ENCODE data around the gene PUDP. TPM values are rescaled to one million over a fixed set of nuclear protein-coding genes. Genes with fewer than 3 reads are reported as not detected.
A peak's percentile ranks its signal among the peaks of the same experiment; 100 is the strongest.
"Not testable (repeated sequence)": the region's sequence is repeated elsewhere in the genome, so short reads cannot be mapped to it uniquely, and the experiment has no call there.

The PUDP gene
- total RNA-seq, 2 experiments from 2014 or later: 16.3 to 19.1 TPM

- Mint-ChIP-seq H3K4me3 (no peak overlapping the region), H3K36me3 (peaks cover 14% of the 10 kb centered on the region), H3K4me1 (peaks cover 15% of the 10 kb centered on the region), H3K27me3 (no peaks in the 10 kb centered on the region), H3K9me3 (ENCODE audit: low read depth) (no peaks in the 10 kb centered on the region), H3K27ac (peak overlapping the region; percentile 74)
- no peak for DNase-seq
- ATAC-seq: no peak
- CTCF ChIA-PET: no interaction called here
Measured at GRCh38 chrX:7110821-7111276, 37.1 kb downstream of the PUDP start.

DNA sequence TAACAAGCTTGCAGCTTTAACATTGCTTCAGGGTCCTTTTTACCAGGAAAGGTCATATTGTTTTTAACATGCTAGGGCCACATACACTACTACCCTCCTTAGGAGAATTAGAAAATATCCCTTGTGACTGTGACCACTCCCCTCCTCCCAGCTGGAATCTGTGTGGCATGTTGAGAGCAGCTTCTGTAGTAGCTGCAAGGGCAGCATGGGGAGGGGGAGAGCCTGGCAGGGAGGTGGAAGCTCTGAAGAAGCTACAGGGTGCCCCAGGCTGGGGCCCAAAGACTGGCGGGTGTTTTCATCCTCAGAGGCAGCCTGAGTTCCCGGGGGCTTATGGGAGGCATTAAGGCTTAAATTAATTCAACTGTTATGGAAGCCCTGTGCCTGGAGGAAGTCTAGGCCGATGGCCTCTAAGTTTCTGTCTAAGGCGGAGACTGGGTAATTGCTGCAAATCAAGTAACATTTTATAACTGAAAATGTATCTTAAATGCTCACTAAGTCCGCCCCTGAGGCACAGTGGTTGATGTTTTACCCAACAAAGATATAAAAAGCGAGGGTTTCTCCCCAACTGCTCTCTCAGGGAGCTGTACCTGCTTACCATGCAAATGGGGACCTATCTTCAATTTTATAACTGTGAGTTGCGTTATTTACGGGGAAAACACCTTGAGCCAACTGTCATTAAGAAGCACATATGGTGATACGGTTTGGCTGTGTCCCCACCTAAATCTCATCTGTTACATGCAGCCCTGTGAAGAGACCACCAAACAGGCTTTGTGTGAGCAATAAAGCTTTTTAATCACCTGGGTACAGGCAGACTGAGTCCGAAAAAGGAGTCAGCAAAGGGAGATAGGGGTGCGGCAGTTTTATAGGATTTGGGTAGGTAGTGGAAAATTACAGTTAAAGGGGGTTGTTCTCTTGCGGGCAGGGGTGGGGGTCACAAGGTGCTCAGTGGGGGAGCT, 37.8 kb downstream of the PUDP start:
- Mint-ChIP-seq H3K27ac (peak overlapping the region; percentile 74), H3K27me3 (no peaks in the 10 kb centered on the region), H3K36me3 (peaks cover 16% of the 10 kb centered on the region), H3K9me3 (ENCODE audit: low read depth) (no peaks in the 10 kb centered on the region), H3K4me3 (no peak overlapping the region), H3K4me1 (peaks cover 13% of the 10 kb centered on the region)
- DNase-seq: no peak
- no peak for ATAC-seq
- CTCF ChIA-PET: no interaction called here

DNA sequence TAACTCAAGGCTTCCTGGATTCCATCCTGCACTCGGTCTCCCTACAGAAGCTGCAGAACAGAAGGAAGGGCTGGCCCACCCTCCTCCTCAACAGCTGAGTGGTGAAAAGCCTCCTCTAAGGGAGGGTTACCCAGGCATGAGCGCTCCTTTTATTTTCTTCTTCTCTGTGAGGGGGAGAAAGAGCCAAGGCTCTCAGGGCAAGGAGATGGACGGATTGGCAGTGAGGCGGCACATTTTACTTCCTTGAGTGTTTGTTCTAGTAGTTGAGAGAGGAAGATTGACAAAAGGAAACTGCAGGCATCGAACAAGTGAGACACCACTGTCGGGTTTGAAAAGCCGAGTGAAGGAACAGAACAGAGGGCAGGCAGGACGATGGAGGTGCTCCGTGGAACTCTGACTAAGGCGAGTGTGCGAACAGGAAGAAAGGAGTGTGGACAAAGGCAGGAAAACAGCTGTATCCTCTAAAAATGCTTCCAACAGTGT, 38.9 kb downstream of the PUDP start:
- no peak overlapping the region for H3K27ac Mint-ChIP-seq

GRCh38 chrX:7108030-7108429, 39.9 kb downstream of the PUDP start:
- CTCF ChIA-PET: no interaction called here
- H3K4me1 Mint-ChIP-seq: peaks cover 13% of the 10 kb centered on the region
- no peak for DNase-seq
- H3K4me3 Mint-ChIP-seq: no peak overlapping the region
- no peaks in the 10 kb centered on the region for H3K9me3 Mint-ChIP-seq (ENCODE audit: low read depth)
- peaks cover 21% of the 10 kb centered on the region for H3K36me3 Mint-ChIP-seq
- no peak for ATAC-seq
- no peaks in the 10 kb centered on the region for H3K27me3 Mint-ChIP-seq
- H3K27ac Mint-ChIP-seq: no peak overlapping the region

More for the DNA sequence above, 38.9 kb downstream of the PUDP start:
- Mint-ChIP-seq H3K4me3 (no peak overlapping the region), H3K36me3 (peaks cover 19% of the 10 kb centered on the region), H3K9me3 (ENCODE audit: low read depth) (no peaks in the 10 kb centered on the region), H3K27me3 (no peaks in the 10 kb centered on the region), H3K4me1 (peaks cover 13% of the 10 kb centered on the region)
- CTCF ChIA-PET: no interaction called here
- ATAC-seq (no peak), DNase-seq (no peak)

- no peaks in the 10 kb centered on the region for H3K27me3 Mint-ChIP-seq
- no peaks in the 10 kb centered on the region for H3K9me3 Mint-ChIP-seq (ENCODE audit: low read depth)
- CTCF ChIA-PET: no interaction called here
- DNase-seq (no peak), ATAC-seq (no peak)
- H3K4me3 Mint-ChIP-seq: no peak overlapping the region
- H3K27ac Mint-ChIP-seq: no peak overlapping the region
- H3K4me1 Mint-ChIP-seq: peaks cover 13% of the 10 kb centered on the region
- H3K36me3 Mint-ChIP-seq: peaks cover 27% of the 10 kb centered on the region
Measured at GRCh38 chrX:7106649-7107048, 41.3 kb downstream of the PUDP start.

GRCh38 chrX:7102119-7102518, 45.8 kb downstream of the PUDP start:
- peaks cover 23% of the 10 kb centered on the region for H3K36me3 Mint-ChIP-seq
- H3K9me3 Mint-ChIP-seq (ENCODE audit: low read depth): no peaks in the 10 kb centered on the region
- ATAC-seq: no peak
- H3K4me1 Mint-ChIP-seq: no peaks in the 10 kb centered on the region
- no peaks in the 10 kb centered on the region for H3K27me3 Mint-ChIP-seq
- H3K27ac Mint-ChIP-seq: no peak overlapping the region
- DNase-seq: no peak
- CTCF ChIA-PET: no interaction called here
- no peak overlapping the region for H3K4me3 Mint-ChIP-seq

GRCh38 chrX:7100022-7100421, 47.9 kb downstream of the PUDP start:
- DNase-seq (no peak), ATAC-seq (no peak)
- CTCF ChIA-PET: no interaction called here
- no peak overlapping the region for H3K27ac Mint-ChIP-seq
- no peaks in the 10 kb centered on the region for H3K27me3 Mint-ChIP-seq
- no peaks in the 10 kb centered on the region for H3K4me1 Mint-ChIP-seq
- H3K9me3 Mint-ChIP-seq (ENCODE audit: low read depth): no peaks in the 10 kb centered on the region
- peaks cover 23% of the 10 kb centered on the region for H3K36me3 Mint-ChIP-seq
- no peak overlapping the region for H3K4me3 Mint-ChIP-seq

DNA sequence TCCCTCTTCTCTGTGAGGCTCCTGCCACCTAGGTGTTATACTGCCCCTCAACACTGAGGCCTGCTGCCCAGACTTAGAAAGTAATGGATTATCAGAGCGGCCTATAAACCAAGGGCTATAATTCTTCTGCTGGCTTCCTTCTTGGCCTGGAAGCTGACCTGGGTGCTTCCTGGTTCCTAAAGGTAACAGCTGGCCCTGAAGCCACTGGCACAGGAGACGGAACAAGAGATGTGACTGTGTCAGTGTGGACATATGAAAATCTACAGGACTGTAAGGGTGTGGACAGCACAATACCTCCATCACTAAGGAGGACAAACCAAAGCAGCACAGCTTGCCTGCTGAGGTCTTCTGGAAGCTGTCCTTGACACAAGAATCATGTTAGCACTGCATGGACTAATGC, 52.3 kb downstream of the PUDP start:
- H3K4me1 Mint-ChIP-seq; CTCF ChIA-PET; ATAC-seq; H3K4me3 Mint-ChIP-seq; H3K27ac Mint-ChIP-seq; H3K36me3 Mint-ChIP-seq; H3K27me3 Mint-ChIP-seq; DNase-seq; H3K9me3 Mint-ChIP-seq (ENCODE audit: low read depth): not testable (repeated sequence)

DNA sequence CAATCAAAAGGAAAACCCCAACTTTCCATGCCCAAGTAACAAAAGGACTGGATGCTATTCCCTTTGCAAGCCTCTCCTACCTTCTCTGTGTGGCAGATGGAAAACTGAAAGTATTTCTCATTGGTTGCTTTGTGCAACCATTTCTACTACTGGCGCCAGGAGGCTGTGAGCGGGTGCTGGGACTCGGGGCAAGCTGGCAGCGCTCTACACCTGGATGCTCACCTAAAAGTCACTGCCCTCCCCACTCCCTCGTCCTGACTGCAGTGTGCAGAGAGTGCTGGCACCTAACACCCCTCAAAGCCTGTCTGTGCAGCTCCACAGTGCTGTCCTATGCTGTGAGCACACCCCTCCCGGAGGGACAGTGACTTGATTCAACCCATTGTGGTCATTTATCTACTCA, 54.6 kb downstream of the PUDP start:
- no peak overlapping the region for H3K4me3 Mint-ChIP-seq
- no peak for ATAC-seq
- no peak for DNase-seq
- H3K9me3 Mint-ChIP-seq (ENCODE audit: low read depth): no peaks in the 10 kb centered on the region
- peaks cover 16% of the 10 kb centered on the region for H3K4me1 Mint-ChIP-seq
- H3K36me3 Mint-ChIP-seq: peaks cover 2% of the 10 kb centered on the region
- H3K27ac Mint-ChIP-seq: no peak overlapping the region
- no peaks in the 10 kb centered on the region for H3K27me3 Mint-ChIP-seq
- CTCF ChIA-PET: no interaction called here

GRCh38 chrX:7092543-7092942, 55.4 kb downstream of the PUDP start:
- no peaks in the 10 kb centered on the region for H3K9me3 Mint-ChIP-seq (ENCODE audit: low read depth)
- ATAC-seq (no peak), DNase-seq (no peak)
- CTCF ChIA-PET: no interaction called here
- no peaks in the 10 kb centered on the region for H3K27me3 Mint-ChIP-seq
- no peak overlapping the region for H3K4me3 Mint-ChIP-seq
- peaks cover 2% of the 10 kb centered on the region for H3K36me3 Mint-ChIP-seq
- H3K27ac Mint-ChIP-seq: no peak overlapping the region
- H3K4me1 Mint-ChIP-seq: peaks cover 16% of the 10 kb centered on the region

GRCh38 chrX:7091923-7092322, 56.0 kb downstream of the PUDP start:
- H3K9me3 Mint-ChIP-seq (ENCODE audit: low read depth): no peaks in the 10 kb centered on the region
- peaks cover 2% of the 10 kb centered on the region for H3K36me3 Mint-ChIP-seq
- DNase-seq (no peak), ATAC-seq (no peak)
- CTCF ChIA-PET: no interaction called here
- peaks cover 18% of the 10 kb centered on the region for H3K4me1 Mint-ChIP-seq
- H3K27me3 Mint-ChIP-seq: no peaks in the 10 kb centered on the region
- no peak overlapping the region for H3K4me3 Mint-ChIP-seq
- H3K27ac Mint-ChIP-seq: no peak overlapping the region

- DNase-seq (no peak), ATAC-seq (no peak)
- Mint-ChIP-seq H3K36me3 (no peaks in the 10 kb centered on the region), H3K27ac (no peak overlapping the region), H3K4me3 (no peak overlapping the region), H3K27me3 (no peaks in the 10 kb centered on the region), H3K9me3 (ENCODE audit: low read depth) (no peaks in the 10 kb centered on the region), H3K4me1 (peaks cover 29% of the 10 kb centered on the region)
- CTCF ChIA-PET: no interaction called here
Measured at GRCh38 chrX:7090641-7091040, 57.3 kb downstream of the PUDP start.

DNA sequence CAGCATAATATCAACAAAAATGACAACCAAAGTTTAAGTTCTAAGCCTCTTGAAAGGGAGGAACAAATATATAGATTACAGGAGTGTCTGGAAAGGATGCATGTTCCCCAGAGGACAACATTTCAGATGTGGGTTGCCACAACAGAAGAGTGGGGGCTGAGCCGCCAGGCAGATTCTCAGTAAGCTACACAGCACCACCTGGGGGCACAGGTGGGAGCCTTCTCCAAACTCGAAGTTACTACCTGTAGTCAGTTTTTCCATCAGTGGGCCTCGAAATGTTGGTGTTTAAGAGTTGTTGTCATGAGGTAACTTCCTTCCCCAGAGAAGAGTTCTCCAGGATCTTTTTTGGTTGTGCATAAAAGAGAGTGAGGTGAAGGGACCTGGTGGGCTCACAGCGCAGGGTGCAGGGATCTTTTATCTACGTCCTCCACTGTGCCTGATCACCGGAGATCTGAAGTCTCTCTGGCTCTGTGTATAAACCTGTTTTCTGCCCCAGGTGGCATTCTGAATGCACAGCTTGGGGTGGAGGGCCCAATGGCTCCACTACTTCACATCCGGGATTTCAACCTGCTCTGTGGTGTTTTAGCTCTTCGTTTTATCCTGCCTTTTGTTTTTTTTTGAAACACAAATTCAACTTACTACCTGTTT, 58.9 kb downstream of the PUDP start:
- Mint-ChIP-seq H3K27ac (no peak overlapping the region), H3K4me3 (no peak overlapping the region), H3K36me3 (peaks cover 4% of the 10 kb centered on the region), H3K27me3 (no peaks in the 10 kb centered on the region), H3K9me3 (ENCODE audit: low read depth) (no peaks in the 10 kb centered on the region), H3K4me1 (peaks cover 43% of the 10 kb centered on the region)
- ATAC-seq: no peak
- DNase-seq: no peak
- CTCF ChIA-PET: no interaction called here

GRCh38 chrX:7086384-7086783, 61.6 kb downstream of the PUDP start:
- H3K4me3 Mint-ChIP-seq: no peak overlapping the region
- CTCF ChIA-PET: no interaction called here
- DNase-seq: peak; percentile 40
- ATAC-seq: no peak
- no peak overlapping the region for H3K27ac Mint-ChIP-seq
- H3K27me3 Mint-ChIP-seq: no peaks in the 10 kb centered on the region
- H3K9me3 Mint-ChIP-seq (ENCODE audit: low read depth): no peaks in the 10 kb centered on the region
- H3K36me3 Mint-ChIP-seq: peaks cover 10% of the 10 kb centered on the region
- H3K4me1 Mint-ChIP-seq: peaks cover 56% of the 10 kb centered on the region
